Vagina (tissue), 2 donors: ENCODE measurements around the gene REPS2. TPM values are rescaled to one million over a fixed set of nuclear protein-coding genes. Genes with fewer than 3 reads are reported as not detected.

Experiments
- DNase-seq, 2 donors: peaks; one replicate each; pipeline ENCODE4 v3.0.0-alpha.2; 2017; ENCODE audit errors: extremely low spot score in 2 of 2
- H3K27ac ChIP-seq: fragments of 200-600 bp; sonication (generic); one replicate; pipeline ENCODE4 v1.5.1; 2019
- H3K27me3 ChIP-seq: fragments of 200-600 bp; sonication (generic); one replicate; pipeline ENCODE4 v1.5.1; 2019
- H3K36me3 ChIP-seq, 2 donors: fragments of 200-600 bp; sonication (generic); one replicate each; pipeline ENCODE4 v1.5.1; 2017 to 2019
- H3K4me1 ChIP-seq: fragments of 200-600 bp; sonication (generic); one replicate; pipeline ENCODE4 v1.5.1; 2019
- H3K4me3 ChIP-seq, 2 donors: fragments of 200-600 bp; sonication (generic); 1 replicate in 1 of 2; 2 replicates in 1 of 2; pipeline ENCODE4 v1.5.1; 2016 to 2019
- H3K9me3 ChIP-seq: fragments of 200-600 bp; sonication (generic); one replicate; pipeline ENCODE4 v1.5.1; 2019
- CTCF ChIP-seq, 3 experiments: fragments of 450-650 bp in 2 of 3; fragments of 200-600 bp in 1 of 3; sonication (generic) in 1 of 3; IDR thresholded peaks; one replicate each; pipeline ENCODE4 v1.5.1; 2017 to 2019; ENCODE audit warnings: antibody characterized with exemption in 3 of 3, mild to moderate bottlenecking in 2 of 3, moderate library complexity in 2 of 3
- POLR2A ChIP-seq, 2 donors: fragments of 450-650 bp; IDR thresholded peaks; one replicate each; pipeline ENCODE4 v1.6.1; 2017; ENCODE audit warnings: antibody characterized with exemption in 2 of 2, mild to moderate bottlenecking in 2 of 2, moderate library complexity in 2 of 2
- POLR2AphosphoS5 ChIP-seq, 2 donors: sonication (generic); formaldehyde crosslinking; IDR thresholded peaks; one replicate each; pipeline ENCODE4 v1.9.0; 2017; ENCODE audit warnings: antibody characterized with exemption in 2 of 2, mild to moderate bottlenecking in 2 of 2, low read depth in 1 of 2; ENCODE audit not compliant: insufficient read depth in 1 of 2
- intact Hi-C: fragments of 100-400 bp; cut with DNase I; formaldehyde crosslinking; loops from one replicate; pipeline ENCODE4 v1.15.1; 2023
- total RNA-seq: library from RNA; depleted of rRNA; stranded (reverse); fragments of >200 nt; gene quantifications from one replicate; pipeline ENCODE4 v1.2.3, GENCODE V29; 2016

Gene REPS2
- total RNA-seq, 1 donor from 2014 or later: 10.8 TPM

- Histone ChIP-seq H3K9me3 (no peaks in the 10 kb centered on the region), H3K4me1 (no peaks in the 10 kb centered on the region), H3K27ac (no peak overlapping the region), H3K36me3 (no peaks in the 10 kb centered on the region), H3K4me3 (no peak overlapping the region), H3K27me3 (no peaks in the 10 kb centered on the region)
- TF ChIP-seq POLR2A (IDR thresholded peaks at IDR 0.05) (no peak), CTCF (IDR thresholded peaks at IDR 0.05) (no peak), POLR2AphosphoS5 (IDR thresholded peaks at IDR 0.05; ENCODE audit: insufficient read depth in 1 of 2, low read depth in 1 of 2) (no peak)
- intact Hi-C loops: no loop called here
- DNase-seq: no peak
These were observed 224.5 kb downstream of the REPS2 start for GRCh38 chrX:17170973-17171372.

GRCh38 chrX:17174671-17175070, 228.2 kb downstream of the REPS2 start:
- intact Hi-C loops: no loop called here
- no peaks in the 10 kb centered on the region for H3K36me3 ChIP-seq
- no peak for DNase-seq
- no peak overlapping the region for H3K27ac ChIP-seq
- TF ChIP-seq POLR2AphosphoS5 (IDR thresholded peaks at IDR 0.05; ENCODE audit: insufficient read depth in 1 of 2, low read depth in 1 of 2) (no peak), POLR2A (IDR thresholded peaks at IDR 0.05) (no peak), CTCF (IDR thresholded peaks at IDR 0.05) (no peak)
- no peak overlapping the region for H3K4me3 ChIP-seq
- no peaks in the 10 kb centered on the region for H3K4me1 ChIP-seq
- no peaks in the 10 kb centered on the region for H3K9me3 ChIP-seq
- no peaks in the 10 kb centered on the region for H3K27me3 ChIP-seq

GRCh38 chrX:17182317-17182716, 235.9 kb downstream of the REPS2 start:
- H3K27ac ChIP-seq: no peak overlapping the region
- no peak overlapping the region for H3K4me3 ChIP-seq
- no peaks in the 10 kb centered on the region for H3K4me1 ChIP-seq
- intact Hi-C loops: no loop called here
- DNase-seq: no peak
- no peaks in the 10 kb centered on the region for H3K36me3 ChIP-seq
- no peaks in the 10 kb centered on the region for H3K27me3 ChIP-seq
- H3K9me3 ChIP-seq: no peaks in the 10 kb centered on the region
- TF ChIP-seq POLR2A (IDR thresholded peaks at IDR 0.05) (no peak), POLR2AphosphoS5 (IDR thresholded peaks at IDR 0.05; ENCODE audit: insufficient read depth in 1 of 2, low read depth in 1 of 2) (no peak), CTCF (IDR thresholded peaks at IDR 0.05) (no peak)

- no peaks in the 10 kb centered on the region for H3K36me3 ChIP-seq
- no peaks in the 10 kb centered on the region for H3K27me3 ChIP-seq
- no peaks in the 10 kb centered on the region for H3K9me3 ChIP-seq
- intact Hi-C loops: no loop called here
- no peak overlapping the region for H3K4me3 ChIP-seq
- no peak for DNase-seq
- no peak overlapping the region for H3K27ac ChIP-seq
- no peaks in the 10 kb centered on the region for H3K4me1 ChIP-seq
- TF ChIP-seq POLR2A (IDR thresholded peaks at IDR 0.05) (no peak), POLR2AphosphoS5 (IDR thresholded peaks at IDR 0.05; ENCODE audit: insufficient read depth in 1 of 2, low read depth in 1 of 2) (no peak), CTCF (IDR thresholded peaks at IDR 0.05) (no peak)
These were observed 237.1 kb downstream of the REPS2 start for GRCh38 chrX:17183566-17183965.

- intact Hi-C loops: no loop called here
- Histone ChIP-seq H3K27me3 (no peaks in the 10 kb centered on the region), H3K4me1 (no peaks in the 10 kb centered on the region), H3K36me3 (no peaks in the 10 kb centered on the region), H3K9me3 (no peaks in the 10 kb centered on the region), H3K27ac (no peak overlapping the region), H3K4me3 (no peak overlapping the region)
- DNase-seq: no peak
- TF ChIP-seq POLR2AphosphoS5 (IDR thresholded peaks at IDR 0.05; ENCODE audit: insufficient read depth in 1 of 2, low read depth in 1 of 2): no peak
These were observed 239.0 kb downstream of the REPS2 start for GRCh38 chrX:17185431-17185830.
